Suppressor macrophage (primary cell): Measurements from ENCODE around the gene ZP3.
"Not testable (repeated sequence)": the region's sequence is repeated elsewhere in the genome, so short reads cannot be mapped to it uniquely, and the experiment has no call there.

ENCODE experiments used
- DNase-seq, 4 experiments: peaks; one replicate each; pipeline ENCODE4 v3.0.0-alpha.2; 2020 to 2022
- total RNA-seq, 17 experiments: gene quantifications; one replicate each; lab custom pipeline; 2026; ENCODE audit warnings: mixed read lengths in 6 of 17, inconsistent platforms in 3 of 17; lab: John Stamatoyannopoulos, UW

The ZP3 gene
- total RNA-seq: 0.10 to 2.2 (median 1.6) reads per million in 17 experiments

DNA sequence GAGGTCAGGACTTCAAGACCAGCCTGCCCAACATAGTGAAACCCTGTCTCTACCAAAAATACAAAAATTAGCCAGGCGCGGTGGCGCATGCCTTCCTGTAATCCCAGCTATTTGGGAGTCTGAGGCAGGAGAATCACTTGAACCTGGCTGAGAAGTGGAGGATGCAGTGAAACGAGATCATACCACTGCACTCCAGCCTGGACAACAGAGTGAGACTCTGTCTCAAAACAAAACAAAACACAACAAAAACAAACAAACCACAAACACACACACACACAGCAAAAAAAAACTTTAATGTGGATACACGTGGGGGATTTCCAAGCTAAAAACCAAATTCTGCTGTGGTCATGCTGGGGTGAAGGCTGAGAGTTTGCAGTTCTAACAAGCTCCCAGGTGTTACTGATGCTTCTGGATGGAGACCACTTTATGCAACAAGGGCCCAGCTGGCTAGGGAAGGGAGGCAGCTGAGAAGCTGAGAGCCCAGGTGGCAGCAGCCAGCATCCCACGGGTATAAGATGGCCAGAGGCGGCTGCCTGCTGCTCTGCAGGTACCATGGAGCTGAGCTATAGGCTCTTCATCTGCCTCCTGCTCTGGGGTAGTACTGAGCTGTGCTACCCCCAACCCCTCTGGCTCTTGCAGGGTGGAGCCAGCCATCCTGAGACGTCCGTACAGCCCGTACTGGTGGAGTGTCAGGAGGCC lies at the start of gene ZP3:
Gene ZP3, plus strand, starts transcription at position 538 of the 699 bp plus-strand sequence. Its CDS starts 15 bp downstream, at position 553.
- no peak for DNase-seq

DNA sequence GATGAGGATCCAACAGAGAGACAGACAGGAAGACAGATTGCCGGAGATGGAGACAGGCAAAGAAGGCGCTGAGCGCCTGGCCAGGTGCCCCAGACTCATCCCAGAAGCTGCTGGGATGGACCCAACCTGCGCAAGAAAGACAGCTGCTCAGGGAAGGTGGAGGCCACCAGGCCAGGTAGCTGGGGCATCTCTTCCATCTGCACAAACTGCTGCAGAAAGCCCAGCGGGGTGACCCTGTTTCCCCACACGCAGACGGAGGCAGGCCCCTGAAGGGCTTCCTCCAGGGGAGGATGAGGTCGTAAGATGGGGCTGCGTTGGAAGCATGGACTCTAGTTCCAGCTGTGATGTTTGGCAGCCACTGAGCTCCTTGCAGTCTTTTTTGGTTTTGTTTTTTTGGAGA lies 49.5 kb upstream of the ZP3 start:
- DNase-seq: no peak

DNA sequence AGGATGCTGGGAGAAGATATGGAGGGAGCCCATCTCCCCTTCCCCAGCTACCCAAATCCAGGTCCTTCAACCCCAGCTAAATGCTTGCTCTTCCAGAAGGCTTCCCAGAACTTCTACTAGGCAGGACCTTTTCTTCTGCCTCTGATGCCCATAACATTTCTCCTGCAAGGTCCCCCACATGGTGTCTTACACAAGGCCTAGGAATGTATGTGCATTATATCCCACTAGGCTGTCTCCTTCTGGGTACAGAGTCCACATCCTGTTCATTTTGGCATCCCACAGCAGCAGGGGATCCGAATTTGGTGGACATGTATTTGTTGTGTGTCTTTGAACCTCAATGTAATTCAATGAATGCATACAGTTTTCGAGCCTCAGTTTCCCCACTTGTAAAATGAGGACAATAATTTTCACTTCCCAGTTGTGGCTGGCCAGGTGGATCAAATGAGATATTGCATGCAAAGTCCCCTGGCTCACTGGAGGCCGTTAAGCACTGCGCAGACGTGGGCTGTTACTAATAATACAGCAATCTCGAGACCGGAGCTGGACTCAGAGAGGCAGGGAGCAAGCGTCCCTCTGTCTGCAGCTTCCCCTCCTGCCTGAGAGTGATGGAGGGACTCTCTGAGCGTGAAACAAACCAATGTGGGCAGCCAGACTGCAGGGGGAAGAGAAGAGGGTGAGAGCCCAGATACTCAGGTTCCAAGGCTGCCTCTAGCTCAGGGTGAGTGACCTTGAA lies 47.4 kb upstream of the ZP3 start:
- no peak for DNase-seq

GRCh38 chr7:76380623-76380966 lies 44.2 kb upstream of the ZP3 start:
- no peak for DNase-seq

DNA sequence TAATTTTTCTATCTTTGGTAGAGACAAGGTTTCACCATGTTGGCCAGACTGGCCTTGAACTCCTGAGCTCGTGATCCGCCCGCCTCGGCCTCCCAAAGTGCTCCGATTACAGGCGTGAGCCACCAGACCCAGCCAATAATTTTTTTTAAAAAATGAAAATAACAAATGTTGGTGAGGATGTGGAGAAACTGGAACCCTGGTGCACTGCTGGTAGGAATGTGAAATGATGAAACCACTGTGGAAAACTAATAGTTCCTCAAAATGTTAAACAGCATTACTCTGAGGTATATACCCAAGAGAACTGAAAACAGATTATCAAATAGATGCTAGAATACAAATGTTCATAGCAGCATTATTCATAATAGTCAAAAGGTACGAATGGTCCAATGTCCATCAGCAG lies 42.9 kb upstream of the ZP3 start:
- peak in 2 of 4 experiments; percentile 18 to 24 for DNase-seq

- DNase-seq: peak; percentile 27 to 59 (median 38)
Measured at GRCh38 chr7:76383089-76383944, 41.4 kb upstream of the ZP3 start.

- no peak for DNase-seq
Measured at GRCh38 chr7:76386691-76387260, 38.0 kb upstream of the ZP3 start.

DNA sequence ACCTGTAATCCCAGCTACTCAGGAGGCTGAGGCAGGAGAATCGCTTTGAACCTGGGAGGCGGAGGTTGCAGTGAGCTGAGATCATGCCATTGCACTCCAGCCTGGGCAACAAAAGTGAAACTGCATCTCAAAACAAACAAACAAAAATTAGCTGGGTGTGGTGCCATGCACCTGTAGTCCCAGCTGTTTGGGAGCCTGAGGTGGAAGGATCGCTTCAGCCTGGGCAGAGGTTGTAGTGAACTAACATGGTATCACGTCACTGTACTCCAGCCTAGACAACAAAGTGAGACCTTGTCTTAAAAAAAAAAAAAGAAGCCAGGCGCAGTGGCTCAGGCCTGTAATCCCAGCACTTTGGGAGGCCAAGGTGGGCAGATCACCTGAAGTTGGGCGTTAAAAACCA lies 37.0 kb upstream of the ZP3 start:
- DNase-seq: not testable (repeated sequence)

GRCh38 chr7:76390092-76390491 lies 34.7 kb upstream of the ZP3 start:
- DNase-seq: no peak

DNA sequence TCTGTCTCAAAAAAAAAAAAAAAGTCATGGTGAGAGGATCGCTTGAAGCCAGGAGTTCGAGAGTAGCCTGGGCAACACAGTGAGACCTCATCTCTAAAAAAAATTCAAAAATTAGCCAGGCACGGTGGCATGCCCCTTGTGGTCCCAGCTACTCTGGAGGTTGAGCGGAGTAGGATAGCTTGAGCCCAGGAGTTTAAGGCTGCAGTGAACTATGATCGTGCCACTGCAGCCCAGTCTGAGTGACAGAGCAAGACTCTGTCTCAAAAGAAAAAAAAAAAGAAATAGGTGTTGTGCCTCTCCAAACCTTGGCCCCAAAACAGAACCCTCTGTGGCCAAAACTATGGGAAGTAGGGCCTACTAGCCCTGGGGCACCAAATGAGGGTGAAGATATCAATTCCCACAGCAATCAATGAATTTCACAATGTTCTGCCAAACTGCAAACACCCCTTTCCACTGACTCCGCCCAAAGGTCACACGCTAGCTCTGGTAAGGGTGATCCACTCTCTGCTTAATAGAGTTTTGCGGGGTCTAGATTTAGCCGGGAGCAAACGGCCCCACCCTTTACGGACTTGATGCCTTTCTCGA lies 32.1 kb upstream of the ZP3 start:
- DNase-seq: no peak

GRCh38 chr7:76393116-76394031 lies 31.4 kb upstream of the ZP3 start:
- peak; percentile 97 to 99 (median 98) for DNase-seq

DNA sequence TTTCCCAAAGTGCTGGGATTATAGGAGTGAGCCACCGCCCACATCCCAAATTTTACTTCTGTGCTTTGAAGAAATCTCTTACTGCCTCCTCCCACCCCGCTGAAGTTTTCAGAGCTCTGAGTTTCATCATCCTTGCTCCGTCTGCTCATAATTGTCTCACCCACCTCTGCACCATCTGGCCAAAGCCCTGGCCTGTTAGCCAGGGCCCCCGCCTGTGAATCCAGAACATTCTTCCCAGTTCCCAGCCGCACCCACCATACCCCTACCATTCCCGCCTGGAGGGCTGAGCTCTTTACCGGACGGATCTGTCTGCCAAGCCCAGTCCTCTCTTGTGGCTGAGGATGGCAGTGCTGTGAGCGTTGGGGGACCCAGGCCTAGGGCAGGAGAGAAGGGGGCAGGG lies 29.8 kb upstream of the ZP3 start:
- DNase-seq: peak; percentile 53 to 77 (median 71)

- not testable (repeated sequence) for DNase-seq
Measured at GRCh38 chr7:76395605-76395964, 29.2 kb upstream of the ZP3 start.

GRCh38 chr7:76395965-76396726 lies 28.6 kb upstream of the ZP3 start:
- DNase-seq: no peak

DNA sequence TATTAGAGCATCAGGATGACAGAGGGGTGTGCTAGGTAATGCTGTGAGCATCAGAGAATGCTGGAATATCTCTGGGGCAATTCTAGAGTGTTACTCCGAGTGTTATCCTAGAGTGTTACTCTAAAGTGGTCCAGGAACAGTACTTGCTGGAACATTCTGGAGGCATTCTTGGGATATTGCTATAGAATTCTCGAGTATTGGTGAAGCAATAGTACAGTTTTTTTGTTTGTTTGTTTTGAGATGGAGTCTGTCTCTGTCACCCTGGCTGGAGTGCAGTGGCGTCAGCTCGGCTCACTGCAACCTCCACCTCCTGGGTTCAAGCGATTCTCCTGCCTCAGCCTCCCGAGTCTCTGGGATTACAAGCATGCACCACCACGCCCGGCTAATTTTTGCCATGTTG lies 27.9 kb upstream of the ZP3 start:
- no peak for DNase-seq

- peak; percentile 85 to 94 (median 89) for DNase-seq
Measured at GRCh38 chr7:76397409-76398183, 27.2 kb upstream of the ZP3 start.

- DNase-seq: no peak
Measured at GRCh38 chr7:76400248-76400647, 24.5 kb upstream of the ZP3 start.

GRCh38 chr7:76403097-76403496 lies 21.7 kb upstream of the ZP3 start:
- DNase-seq: peak; percentile 83 to 95 (median 88)

DNA sequence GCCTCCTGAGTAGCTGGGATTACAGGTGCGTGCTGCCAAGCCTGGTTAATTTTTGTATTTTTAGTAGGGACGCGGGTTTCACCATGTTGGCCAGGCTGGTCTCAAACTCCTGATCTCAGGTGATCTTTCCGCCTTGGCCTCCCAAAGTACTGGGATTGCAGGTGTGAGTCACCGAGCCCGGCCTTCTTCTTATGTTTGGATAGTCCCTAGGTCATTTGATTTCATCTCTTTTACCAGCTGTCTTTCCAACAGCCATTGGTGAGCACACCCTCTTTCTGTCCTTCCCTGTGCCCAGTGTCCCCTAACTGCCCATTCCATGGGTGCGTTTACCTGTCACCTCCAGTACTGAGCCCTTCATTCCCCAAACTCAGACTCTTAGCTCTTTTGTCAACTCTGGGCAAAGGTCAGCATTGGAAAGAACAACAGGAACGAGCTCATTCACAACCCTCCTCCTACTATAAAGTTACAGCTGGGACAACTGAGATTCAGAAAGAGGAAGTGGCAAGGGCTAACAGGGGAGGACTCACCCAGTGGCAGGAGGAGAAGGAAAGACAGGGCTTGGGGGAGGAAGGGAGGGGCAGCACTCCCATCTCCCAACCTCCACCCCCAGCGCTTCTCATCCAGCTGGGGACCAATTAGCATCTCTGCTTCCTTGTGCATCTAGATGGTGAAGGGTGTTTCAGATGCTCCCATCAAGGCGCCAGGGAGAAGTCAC lies 20.8 kb upstream of the ZP3 start:
- DNase-seq: peak; percentile 74 to 91 (median 85)
